H9 (cell line): ENCODE results near the gene ANTKMT. TPM values are rescaled to one million over a fixed set of nuclear protein-coding genes. Genes with fewer than 3 reads are reported as not detected.

Experiments used
- DNase-seq: peaks from one replicate; pipeline ENCODE4 v3.0.0-alpha.2; 2017
- H2AFZ ChIP-seq: one replicate; pipeline ENCODE4 v1.6.1; 2013; ENCODE audit warnings: mild to moderate bottlenecking, low read length, control low read depth, moderate library complexity
- H2AK5ac ChIP-seq: 2 replicates; pipeline ENCODE4 v1.6.1; 2013; ENCODE audit warnings: low read length, control low read depth, mixed read lengths; ENCODE audit not compliant: insufficient read length
- H2BK120ac ChIP-seq: one replicate; pipeline ENCODE4 v1.6.1; 2013; ENCODE audit warnings: low read depth, mild to moderate bottlenecking, low read length, control low read depth, inconsistent platforms; ENCODE audit not compliant: poor library complexity, severe bottlenecking
- H2BK12ac ChIP-seq: 2 replicates; pipeline ENCODE4 v1.6.1; 2013; ENCODE audit warnings: low read length, control low read depth, mixed read lengths, low read depth; ENCODE audit not compliant: insufficient read length
- H2BK15ac ChIP-seq: 2 replicates; pipeline ENCODE4 v1.6.1; 2013; ENCODE audit warnings: low read depth, low read length, control low read depth
- H2BK20ac ChIP-seq: one replicate; pipeline ENCODE4 v1.6.1; 2013; ENCODE audit warnings: low read depth, mild to moderate bottlenecking, low read length, control low read depth, inconsistent platforms; ENCODE audit not compliant: poor library complexity, severe bottlenecking
- H2BK5ac ChIP-seq: 2 replicates; pipeline ENCODE4 v1.6.1; 2013; ENCODE audit warnings: low read length, control low read depth, mixed read lengths; ENCODE audit not compliant: insufficient read length
- H3K14ac ChIP-seq: 2 replicates; pipeline ENCODE4 v1.6.1; 2013; ENCODE audit warnings: low read length, control low read depth; ENCODE audit not compliant: insufficient read depth
- H3K18ac ChIP-seq: 2 replicates; pipeline ENCODE4 v1.6.1; 2013; ENCODE audit warnings: low read depth, mild to moderate bottlenecking, mixed read lengths, low read length, control low read depth; ENCODE audit not compliant: insufficient read length
- H3K23ac ChIP-seq: 2 replicates; pipeline ENCODE4 v1.6.1; 2013; ENCODE audit warnings: low read length, control low read depth, mixed read lengths, low read depth; ENCODE audit not compliant: insufficient read length
- H3K23me2 ChIP-seq: 2 replicates; pipeline ENCODE4 v1.6.1; 2013; ENCODE audit warnings: low read depth, mild to moderate bottlenecking, mixed read lengths, low read length, control low read depth; ENCODE audit not compliant: insufficient read length, poor library complexity, severe bottlenecking
- H3K27ac ChIP-seq: 2 replicates; pipeline ENCODE4 v1.5.1; 2013; ENCODE audit warnings: low read length, control low read depth, mixed read lengths, low read depth; ENCODE audit not compliant: insufficient read length
- H3K27me3 ChIP-seq: 2 replicates; pipeline ENCODE4 v1.6.1; 2013; ENCODE audit warnings: low read length, control low read depth, inconsistent platforms; ENCODE audit not compliant: insufficient read depth
- H3K4ac ChIP-seq: 2 replicates; pipeline ENCODE4 v1.6.1; 2013; ENCODE audit warnings: low read depth, mild to moderate bottlenecking, control low read depth, inconsistent platforms, low read length, moderate library complexity
- H3K4me1 ChIP-seq: 2 replicates; pipeline ENCODE4 v1.6.1; 2013; ENCODE audit warnings: low read length, control low read depth, inconsistent platforms; ENCODE audit not compliant: insufficient read depth
- H3K4me2 ChIP-seq: 2 replicates; pipeline ENCODE4 v1.6.1; 2013; ENCODE audit warnings: low read length, control low read depth, mixed read lengths; ENCODE audit not compliant: insufficient read length, insufficient read depth
- H3K56ac ChIP-seq: 2 replicates; pipeline ENCODE4 v1.6.1; 2013; ENCODE audit warnings: low read depth, mild to moderate bottlenecking, mixed read lengths, low read length, control low read depth; ENCODE audit not compliant: insufficient read length
- H3K79me1 ChIP-seq: 2 replicates; pipeline ENCODE4 v1.6.1; 2013; ENCODE audit warnings: low read depth, mild to moderate bottlenecking, moderate library complexity, low read length, control low read depth, inconsistent platforms; ENCODE audit not compliant: insufficient read depth, poor library complexity, severe bottlenecking
- H3K79me2 ChIP-seq: 2 replicates; pipeline ENCODE4 v1.6.1; 2013; ENCODE audit warnings: low read length, control low read depth, inconsistent platforms; ENCODE audit not compliant: insufficient read depth
- H3K9ac ChIP-seq: 2 replicates; pipeline ENCODE4 v1.6.1; 2013; ENCODE audit warnings: low read length, control low read depth, mixed read lengths; ENCODE audit not compliant: insufficient read length; ENCODE audit errors: extremely low read depth
- H3K9me3 ChIP-seq: one replicate; pipeline ENCODE4 v1.6.1; 2013; ENCODE audit warnings: low read depth, low read length, inconsistent platforms; ENCODE audit not compliant: control insufficient read depth
- H3T11ph ChIP-seq: one replicate; pipeline ENCODE4 v1.6.1; 2013; ENCODE audit warnings: mild to moderate bottlenecking, low read length, control low read depth, inconsistent platforms
- H4K20me1 ChIP-seq: one replicate; pipeline ENCODE4 v1.6.1; 2013; ENCODE audit not compliant: control insufficient read depth, insufficient read length, insufficient read depth
- H4K5ac ChIP-seq: 2 replicates; pipeline ENCODE4 v1.6.1; 2013; ENCODE audit warnings: low read depth, mild to moderate bottlenecking, mixed read lengths, low read length, control low read depth; ENCODE audit not compliant: insufficient read length
- H4K8ac ChIP-seq: replicated peaks from 2 replicates; pipeline ENCODE4 v1.6.1; 2013; ENCODE audit warnings: low read length, control low read depth, mixed read lengths, low read depth; ENCODE audit not compliant: insufficient read length
- H4K91ac ChIP-seq: 2 replicates; pipeline ENCODE4 v1.6.1; 2013; ENCODE audit warnings: low read depth, mild to moderate bottlenecking, moderate library complexity, mixed read lengths, low read length, control low read depth; ENCODE audit not compliant: insufficient read length
- H3K27ac Mint-ChIP-seq, 3 experiments: 2 replicates in 2 of 3; 3 replicates in 1 of 3; pipeline ENCODE4 v1.8.0; 2020 to 2021; ENCODE audit warnings: mixed read lengths in 3 of 3, mild to moderate bottlenecking in 1 of 3, moderate library complexity in 1 of 3
- H3K27me3 Mint-ChIP-seq: 2 replicates; pipeline ENCODE4 v1.8.0; 2021; ENCODE audit warnings: low read depth, mild to moderate bottlenecking, moderate library complexity, mixed read lengths
- H3K36me3 Mint-ChIP-seq, 3 experiments: 2 replicates in 2 of 3; 3 replicates in 1 of 3; pipeline ENCODE4 v1.8.0; 2020 to 2021; ENCODE audit warnings: low read depth in 3 of 3, mixed read lengths in 3 of 3; ENCODE audit not compliant: insufficient read depth in 1 of 3
- H3K4me1 Mint-ChIP-seq, 2 experiments: 2 replicates each; pipeline ENCODE4 v1.8.0; 2020; ENCODE audit warnings: mixed read lengths in 2 of 2
- H3K4me3 Mint-ChIP-seq, 2 experiments: 2 replicates in 1 of 2; 3 replicates in 1 of 2; pipeline ENCODE4 v1.8.0; 2020 to 2021; ENCODE audit warnings: mild to moderate bottlenecking in 2 of 2, mixed read lengths in 2 of 2, moderate library complexity in 1 of 2
- H3K9me3 Mint-ChIP-seq, 2 experiments: 2 replicates in 1 of 2; 3 replicates in 1 of 2; pipeline ENCODE4 v1.8.0; 2020; ENCODE audit warnings: mild to moderate bottlenecking in 2 of 2, mixed read lengths in 2 of 2, moderate library complexity in 1 of 2
- CTCF ChIP-seq: fragments of 200-600 bp; sonication (generic); conservative IDR thresholded peaks from 3 replicates; pipeline ENCODE4 v1.8.0; 2021; ENCODE audit warnings: antibody characterized with exemption, mild to moderate bottlenecking
- WGBS: extraction: QIAGEN DNeasy Blood & Tissue Kit; methylation state at CpG from one replicate; pipeline ENCODE4 v1.1.7; 2013; ENCODE audit warnings: missing lambda C conversion rate, low lambda C conversion rate, mixed read lengths; ENCODE audit not compliant: insufficient read length; ENCODE audit errors: extremely low coverage; 5-methylcytosine and 5-hydroxymethylcytosine counted together
- total RNA-seq: library from RNA; stranded (reverse); gene quantifications from 2 replicates; pipeline ENCODE4 v1.2.1, GENCODE V29; 2021

Gene ANTKMT
- total RNA-seq, 1 experiment from 2014 or later: 31.5 TPM

GRCh38 chr16:747978-748746 is 27.2 kb downstream of the ANTKMT start:
- H3T11ph ChIP-seq: no peak overlapping the region
- H2BK120ac ChIP-seq: no peak overlapping the region
- Mint-ChIP-seq H3K27me3 (peaks cover 14% of the 10 kb centered on the region), H3K4me3 (no peak overlapping the region), H3K4me1 (peaks cover 20 to 31% of the 10 kb centered on the region in 2 experiments), H3K27ac (no peak overlapping the region), H3K9me3 (no peaks in the 10 kb centered on the region), H3K36me3 (no peaks in the 10 kb centered on the region)
- no peaks in the 10 kb centered on the region for H3K79me2 ChIP-seq
- H3K9ac ChIP-seq: no peak overlapping the region
- H4K91ac ChIP-seq: no peak overlapping the region
- no peak overlapping the region for H3K14ac ChIP-seq
- no peak overlapping the region for H3K56ac ChIP-seq
- H3K18ac ChIP-seq: no peak overlapping the region
- no peaks in the 10 kb centered on the region for H3K27me3 ChIP-seq
- no peaks in the 10 kb centered on the region for H3K23me2 ChIP-seq
- H4K20me1 ChIP-seq: no peaks in the 10 kb centered on the region
- H2BK15ac ChIP-seq: no peak overlapping the region
- H3K9me3 ChIP-seq: no peaks in the 10 kb centered on the region
- no peak for TF ChIP-seq CTCF
- no peak overlapping the region for H2AK5ac ChIP-seq
- H4K5ac ChIP-seq: no peak overlapping the region
- H2BK20ac ChIP-seq: no peak overlapping the region
- no peak for DNase-seq
- no peak overlapping the region for H2BK5ac ChIP-seq
- H2BK12ac ChIP-seq: no peak overlapping the region
- H4K8ac ChIP-seq: no peak overlapping the region
- H3K4me2 ChIP-seq: no peak overlapping the region
- no peak overlapping the region for H2AFZ ChIP-seq
- H3K23ac ChIP-seq: no peak overlapping the region
- H3K4me1 ChIP-seq: no peaks in the 10 kb centered on the region
- no peak overlapping the region for H3K4ac ChIP-seq
- no CpG with 5 or more reads among the region's 39 CpGs for whole genome bisulfite sequencing
- no peak overlapping the region for H3K27ac ChIP-seq
- no peaks in the 10 kb centered on the region for H3K79me1 ChIP-seq
